NCI-H1105 treated with DMSO at 0.1 percent for 48 hours (cell line): Measurements from ENCODE around the gene AGAP1.
A peak's percentile ranks its signal among the peaks of the same experiment; 100 is the strongest.

Experiments used
- DNase-seq: peaks from one replicate; lab custom pipeline; 2025; lab: John Stamatoyannopoulos, UW

Gene AGAP1

GRCh38 chr2:235710933-235711332, 217.1 kb downstream of the AGAP1 start:
- no peak for DNase-seq

DNA sequence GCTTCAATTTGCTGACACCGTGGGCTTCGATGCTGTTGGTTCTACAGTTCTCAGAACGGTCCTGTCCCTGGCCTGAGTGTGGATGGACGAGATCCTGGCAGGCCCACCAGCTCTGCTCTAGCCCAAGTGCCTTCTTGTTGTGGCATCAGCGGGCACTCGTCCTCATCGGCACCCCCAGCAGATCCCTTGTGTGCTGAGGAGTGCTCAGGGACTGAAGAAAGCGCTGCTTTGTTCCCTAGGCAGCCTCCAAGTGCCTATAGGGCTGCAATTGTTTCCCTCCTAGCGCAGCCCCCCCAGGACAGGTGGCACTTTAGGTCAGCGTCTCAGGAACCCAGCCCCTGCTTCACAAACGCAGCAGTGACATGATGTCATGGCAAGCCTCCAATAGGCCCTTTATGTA, 217.7 kb downstream of the AGAP1 start:
- no peak for DNase-seq

- DNase-seq, result no peak
Measured at GRCh38 chr2:235712176-235712575, 218.3 kb downstream of the AGAP1 start.

DNA sequence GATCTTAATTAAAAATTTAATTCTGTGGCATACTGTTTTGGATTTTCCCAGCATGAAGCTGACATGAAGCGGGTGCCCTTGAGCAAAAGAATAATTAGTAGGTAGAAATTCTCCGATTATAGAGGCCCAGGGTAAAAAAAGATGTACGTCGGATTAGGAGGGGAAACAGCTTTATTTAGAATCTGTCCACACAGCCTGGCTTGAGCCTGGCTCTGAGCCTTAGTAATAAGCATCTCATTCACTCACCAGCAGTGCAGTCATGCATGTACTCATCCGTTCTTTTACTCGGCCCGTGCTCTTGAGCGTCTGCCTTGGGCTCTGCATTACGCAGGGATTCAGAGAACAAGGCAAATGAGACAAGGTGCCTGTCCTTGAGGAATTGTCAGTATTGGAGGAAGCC, 219.3 kb downstream of the AGAP1 start:
- no peak for DNase-seq

DNA sequence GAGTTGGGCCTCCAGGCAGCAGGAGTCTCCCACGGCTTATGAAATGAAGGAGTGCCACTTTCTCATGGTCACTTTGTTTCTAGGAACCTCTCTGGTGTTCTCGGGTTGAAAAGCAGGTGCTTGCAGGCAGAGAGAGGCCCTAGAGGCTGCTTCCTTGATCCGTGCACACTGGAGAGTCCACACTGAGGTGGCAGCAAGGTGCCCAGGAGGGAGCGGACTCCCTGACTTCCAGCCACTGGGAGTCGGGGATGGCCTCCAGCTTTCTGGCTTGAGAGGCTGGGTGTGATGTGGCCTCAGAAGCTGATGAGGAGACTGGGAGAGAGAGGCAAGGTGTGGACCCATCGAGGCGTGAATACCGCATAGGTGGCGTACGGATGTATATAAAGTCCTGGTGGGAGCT, 221.8 kb downstream of the AGAP1 start:
- DNase-seq, result no peak

GRCh38 chr2:235716875-235717496, 223.1 kb downstream of the AGAP1 start:
- DNase-seq, result peak; percentile 92

DNA sequence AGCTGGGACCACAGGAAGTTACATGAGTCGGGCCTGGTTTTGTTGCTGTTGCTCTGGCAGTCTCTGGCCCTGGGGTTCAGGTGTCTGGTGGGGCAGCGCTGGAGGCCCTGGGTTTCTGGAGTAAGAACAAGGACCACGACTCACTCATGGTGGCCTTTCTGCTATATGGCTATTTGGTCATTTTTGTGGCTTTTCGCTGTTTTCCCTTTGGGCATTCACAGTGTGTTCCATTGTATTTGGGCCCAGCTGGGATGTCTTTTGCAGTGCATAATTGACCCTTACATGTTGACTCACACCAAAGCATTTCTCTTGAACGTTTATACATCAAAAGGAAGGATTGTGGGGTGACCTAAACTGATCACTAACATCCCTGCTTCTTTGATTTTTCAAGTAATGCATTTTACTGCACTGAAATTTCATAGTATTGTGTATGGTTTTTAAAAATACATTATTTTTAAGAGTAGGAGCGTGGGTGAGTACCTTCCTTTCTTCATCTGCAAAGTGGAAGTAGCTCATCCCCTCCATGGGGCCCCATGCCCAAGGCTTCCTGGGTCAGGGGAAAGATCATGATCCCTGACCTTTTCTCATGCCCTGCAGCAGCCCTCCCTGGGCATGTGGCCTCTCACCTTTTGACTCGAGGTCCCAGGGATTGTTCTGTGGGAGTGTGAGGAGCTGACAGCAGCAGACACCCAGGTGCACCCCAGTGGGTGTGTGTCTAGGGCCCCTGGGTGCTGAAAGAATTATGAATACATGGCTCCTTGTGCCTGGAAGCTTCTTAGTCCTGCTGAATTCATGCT, 225.5 kb downstream of the AGAP1 start:
- DNase-seq, result no peak

DNA sequence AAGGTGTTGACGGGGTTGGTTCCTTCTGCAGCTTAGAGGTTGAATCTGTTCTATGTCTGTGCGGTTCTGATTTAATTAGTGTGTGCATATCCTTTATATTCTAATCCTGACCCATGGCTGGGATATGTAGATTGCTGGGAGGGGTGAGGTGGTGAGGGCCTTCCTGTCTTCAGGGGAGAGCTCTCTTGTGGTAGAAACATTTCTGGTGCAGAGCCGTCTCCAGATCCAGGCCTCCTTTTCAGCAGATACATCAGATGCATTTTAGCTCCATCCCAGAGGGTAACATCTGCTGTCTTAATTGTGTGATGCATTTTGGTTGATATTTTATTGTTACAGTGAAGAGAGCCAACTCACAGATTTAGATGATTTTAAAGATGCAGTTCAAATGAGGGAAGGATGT, 227.8 kb downstream of the AGAP1 start:
- DNase-seq, result no peak

GRCh38 chr2:235722869-235723268, 229.0 kb downstream of the AGAP1 start:
- DNase-seq, result no peak

DNA sequence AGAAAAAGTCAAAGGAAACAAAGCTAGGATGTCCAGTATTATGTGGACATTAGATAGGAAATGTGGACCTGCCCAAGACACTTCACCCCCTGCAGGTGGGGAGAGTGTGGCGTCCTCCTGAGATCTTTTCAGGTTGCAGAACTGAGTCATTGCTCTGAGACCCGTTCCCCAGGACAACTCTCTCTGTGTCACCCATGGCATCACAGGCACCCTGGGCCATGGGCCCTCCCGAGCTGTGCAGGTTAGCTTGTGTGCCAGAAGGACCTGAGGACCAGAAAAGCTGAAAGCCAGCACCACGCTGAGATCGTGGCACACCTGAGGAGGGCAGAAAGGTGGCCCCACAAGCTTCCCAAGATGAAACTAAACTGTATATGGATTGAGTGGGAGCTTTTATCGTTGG, 229.5 kb downstream of the AGAP1 start:
- DNase-seq, result no peak

DNA sequence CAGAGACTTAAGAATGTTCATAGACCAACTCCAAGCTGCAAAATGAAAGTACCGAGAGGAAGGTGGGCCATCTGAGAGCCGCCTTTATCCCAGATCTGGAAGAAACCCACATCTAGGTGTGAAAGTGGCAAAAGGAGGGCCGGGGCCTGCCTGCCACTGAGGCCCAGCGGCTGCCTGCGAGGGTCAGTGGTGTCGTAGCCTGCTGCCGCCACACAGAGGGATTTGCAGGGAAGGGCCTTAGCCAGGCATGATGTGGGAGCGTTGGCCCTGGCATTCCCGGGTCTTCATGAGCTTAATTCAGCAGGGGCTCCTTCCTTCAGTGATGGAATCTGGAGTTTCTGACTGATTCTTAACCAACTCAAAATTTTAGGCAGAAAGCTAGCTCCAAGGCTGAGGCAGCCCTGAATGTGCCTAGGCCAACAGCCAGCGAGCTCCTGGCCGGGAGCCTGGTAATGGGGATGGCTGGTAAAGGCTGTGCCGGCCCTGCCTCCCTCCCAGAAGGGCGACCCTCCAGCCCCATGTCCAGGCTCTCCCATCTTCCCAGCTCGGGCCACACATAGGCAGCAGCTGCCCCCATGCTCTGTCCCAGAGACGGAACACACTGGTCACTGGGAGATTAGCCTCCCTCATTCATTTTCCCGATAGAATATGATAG, 230.1 kb downstream of the AGAP1 start:
- DNase-seq, result no peak

DNA sequence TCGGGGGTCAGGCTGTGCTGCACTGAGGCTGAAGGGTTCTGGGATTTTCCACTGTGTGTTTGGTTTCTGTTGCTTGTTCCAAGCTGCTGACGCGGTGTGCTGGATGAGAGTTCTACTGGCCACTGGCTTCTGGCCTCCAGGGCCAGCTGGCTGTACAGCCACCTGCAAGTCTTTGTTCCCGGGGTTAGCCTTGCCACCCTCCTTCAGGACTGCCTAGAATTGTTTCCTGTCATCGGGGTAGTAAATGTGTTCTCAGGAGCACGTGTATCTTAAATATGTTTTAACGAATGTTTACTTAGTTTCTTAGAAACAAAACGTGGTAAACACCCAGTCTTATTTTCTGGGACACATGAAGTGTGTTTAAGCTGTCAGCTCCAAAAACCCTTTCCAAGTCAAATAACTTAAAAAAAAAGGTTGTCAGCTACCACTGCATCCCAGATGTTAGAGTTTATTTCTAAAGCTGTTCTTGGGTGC, 231.2 kb downstream of the AGAP1 start:
- DNase-seq, result no peak

- DNase-seq, result no peak
Measured at GRCh38 chr2:235725841-235726240, 232.0 kb downstream of the AGAP1 start.

DNA sequence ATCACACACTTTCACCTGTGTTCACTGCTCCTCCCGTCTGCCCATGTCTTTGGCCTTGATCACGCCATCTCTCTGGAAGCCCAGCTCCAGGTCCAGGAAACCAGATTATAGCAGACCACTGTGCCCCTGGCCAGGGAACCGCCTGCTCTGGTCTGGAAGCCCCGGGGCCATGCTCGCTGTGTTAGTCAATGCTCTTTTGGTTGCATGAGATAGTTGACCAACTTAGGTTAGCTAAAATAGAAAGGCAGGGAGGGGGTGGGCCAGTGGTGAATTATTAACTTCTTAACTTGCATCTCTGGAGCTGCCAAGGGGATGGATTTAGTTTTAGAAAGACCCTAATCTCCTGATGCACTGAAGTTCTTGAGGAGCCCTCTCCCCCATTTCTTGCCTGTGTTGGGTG, 232.7 kb downstream of the AGAP1 start:
- DNase-seq, result no peak

GRCh38 chr2:235727174-235727573, 233.3 kb downstream of the AGAP1 start:
- no peak for DNase-seq

GRCh38 chr2:235727891-235728799, 234.3 kb downstream of the AGAP1 start:
- no peak for DNase-seq

- no peak for DNase-seq
Measured at GRCh38 chr2:235728800-235729556, 235.1 kb downstream of the AGAP1 start.

GRCh38 chr2:235729557-235729947, 235.7 kb downstream of the AGAP1 start:
- no peak for DNase-seq

DNA sequence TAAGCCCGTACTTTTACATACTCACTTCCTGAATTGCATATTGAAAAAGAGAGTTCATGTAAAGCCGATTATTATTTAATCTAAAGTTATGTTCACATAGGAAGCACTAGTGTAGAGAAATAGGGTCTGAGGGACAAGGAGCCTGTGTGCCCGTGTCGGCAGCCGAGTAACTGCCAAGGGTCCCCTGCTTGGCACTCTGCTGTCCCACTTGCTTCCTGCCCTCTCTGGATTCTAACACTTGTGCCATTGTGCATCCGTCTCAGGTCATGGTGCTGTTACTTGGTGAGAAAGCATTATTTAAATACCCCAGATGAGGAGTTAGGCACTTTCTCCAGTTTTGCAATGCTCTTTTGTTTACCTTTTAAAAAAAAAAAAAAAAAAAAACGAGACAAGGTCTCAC, 236.3 kb downstream of the AGAP1 start:
- DNase-seq, result no peak

DNA sequence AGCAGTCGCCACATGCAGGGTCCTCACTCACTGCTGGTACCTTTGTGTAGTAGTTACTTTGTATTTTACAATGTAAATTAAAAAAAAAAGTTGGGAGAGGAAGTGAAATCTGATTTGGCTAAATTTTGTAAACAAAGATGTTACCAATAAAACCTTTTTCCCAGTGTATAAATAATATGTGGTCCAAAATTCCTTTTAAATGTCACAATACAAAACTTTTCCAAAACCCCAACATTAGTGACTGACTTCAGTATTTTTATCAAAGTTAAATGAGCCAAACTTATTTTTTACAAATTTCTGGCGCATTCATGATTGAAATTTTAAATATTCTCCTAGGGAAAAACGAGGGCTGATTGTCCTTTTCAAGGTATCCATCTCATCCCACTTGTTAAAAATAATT, 239.9 kb downstream of the AGAP1 start:
- no peak for DNase-seq

GRCh38 chr2:235734168-235734567, 240.3 kb downstream of the AGAP1 start:
- no peak for DNase-seq
